Psoas muscle (tissue), 8 donors: ENCODE data around the gene UBL7. TPM values are rescaled to one million over a fixed set of nuclear protein-coding genes. Genes with fewer than 3 reads are reported as not detected.

Source experiments
- ATAC-seq, 4 donors: fragments of 200-7000 bp; cut with Tn5 transposase; one replicate each; pipeline ENCODE4 v1.9.1; 2020; ENCODE audit warnings: moderate library complexity in 3 of 4, mild to moderate bottlenecking in 2 of 4
- DNase-seq, 2 donors: peaks; one replicate each; pipeline ENCODE4 v3.0.0-alpha.2; 2020
- H3K27ac ChIP-seq: fragments of 200-600 bp; one replicate; pipeline ENCODE4 v1.8.0; 2022
- H3K27me3 ChIP-seq, 3 donors: fragments of 200-600 bp in 1 of 3; one replicate each; pipeline versions ENCODE4 v1.6.1 to v1.8.0; 2013 to 2022; ENCODE audit warnings: low read length in 2 of 3, mild to moderate bottlenecking in 2 of 3, moderate library complexity in 1 of 3; ENCODE audit not compliant: insufficient read depth in 3 of 3
- H3K36me3 ChIP-seq, 2 donors: fragments of 200-600 bp in 1 of 2; one replicate each; pipeline versions ENCODE4 v1.6.1 to v1.8.0; 2013 to 2022; ENCODE audit warnings: low read depth in 1 of 2, mild to moderate bottlenecking in 1 of 2, moderate library complexity in 1 of 2; ENCODE audit not compliant: insufficient read depth in 1 of 2
- H3K4me1 ChIP-seq: fragments of 200-600 bp; one replicate; pipeline ENCODE4 v1.8.0; 2022
- H3K4me3 ChIP-seq: fragments of 200-600 bp; one replicate; pipeline ENCODE4 v1.8.0; 2022; ENCODE audit warnings: mild to moderate bottlenecking
- H3K9me3 ChIP-seq: fragments of 200-600 bp; one replicate; pipeline ENCODE4 v1.8.0; 2022
- WGBS, 3 donors: extraction: QIAGEN DNeasy Blood & Tissue Kit; methylation state at CpG; one replicate each; pipeline versions ENCODE4 v1.1.6 to v1.1.7; 2013; 5-methylcytosine and 5-hydroxymethylcytosine counted together
- intact Hi-C, 2 donors: fragments of 100-400 bp; cut with DNase I; formaldehyde crosslinking; loops; one replicate each; pipeline versions ENCODE4 v1.11.0 to v1.14.2; 2022
- polyA plus RNA-seq, 3 donors: library from polyadenylated mRNA; stranded (reverse); fragments of 200-250 nt; gene quantifications; one replicate each; pipeline ENCODE4 v1.2.3, GENCODE V29; 2013
- total RNA-seq, 4 donors: library from RNA; stranded (reverse); fragmentation: NEBNext Ultra II Directional in 2 of 4; extraction: Animal tissue kit (Norgen Biotek cat#: 25700) in 2 of 4; gene quantifications; one replicate each; pipeline versions ENCODE4 v1.2.1 to v1.2.4, GENCODE V29; 2021 to 2023
- TF ChIP-seq, protein P1 (sequence below): fragments of 200-600 bp; IDR thresholded peaks from one replicate; pipeline ENCODE4 v1.8.0; 2022; ENCODE audit warnings: antibody characterized with exemption
- donor health status: healthy with polysubstance abuse.
- donor health status: DM: no; HTN: no; CAD: no; lungs with moderate emphysema.
- donor health status: Bipolar disorder and iron deficiency.
- donor health status: healthy.
- donor health status: DM: yes; HTN: yes; CAD: no.
- donor health status: DM: no; HTN: no; CAD: no.
- donor health status: DM: no; HTN: no; CAD: no.
- donor health status: DM: yes; HTN: yes; CAD: no.

The UBL7 gene
- total and polyA plus RNA-seq, 7 donors, result 45.5 to 91.7 (median 61.3) TPM

DNA sequence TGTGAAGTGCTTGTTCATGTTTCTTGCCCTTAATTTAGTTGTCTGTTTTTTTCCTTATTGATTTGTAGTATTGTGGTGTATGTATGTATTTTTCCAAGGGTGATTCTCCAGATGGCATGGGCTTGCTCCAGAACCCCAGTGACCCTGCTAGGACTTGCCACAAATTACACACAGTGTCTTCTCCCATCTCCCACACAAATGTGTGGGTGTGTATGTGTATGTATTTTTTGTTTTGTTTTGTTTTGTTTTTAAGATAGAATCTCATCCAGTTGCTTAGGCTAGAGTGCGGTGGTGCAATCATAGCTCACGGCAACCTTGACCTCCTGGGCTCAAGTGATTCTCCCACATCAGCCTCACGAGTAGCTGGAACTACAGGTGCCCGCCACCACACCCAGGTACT lies 43.9 kb upstream of the UBL7 start:
- TF ChIP-seq, protein P1, sequence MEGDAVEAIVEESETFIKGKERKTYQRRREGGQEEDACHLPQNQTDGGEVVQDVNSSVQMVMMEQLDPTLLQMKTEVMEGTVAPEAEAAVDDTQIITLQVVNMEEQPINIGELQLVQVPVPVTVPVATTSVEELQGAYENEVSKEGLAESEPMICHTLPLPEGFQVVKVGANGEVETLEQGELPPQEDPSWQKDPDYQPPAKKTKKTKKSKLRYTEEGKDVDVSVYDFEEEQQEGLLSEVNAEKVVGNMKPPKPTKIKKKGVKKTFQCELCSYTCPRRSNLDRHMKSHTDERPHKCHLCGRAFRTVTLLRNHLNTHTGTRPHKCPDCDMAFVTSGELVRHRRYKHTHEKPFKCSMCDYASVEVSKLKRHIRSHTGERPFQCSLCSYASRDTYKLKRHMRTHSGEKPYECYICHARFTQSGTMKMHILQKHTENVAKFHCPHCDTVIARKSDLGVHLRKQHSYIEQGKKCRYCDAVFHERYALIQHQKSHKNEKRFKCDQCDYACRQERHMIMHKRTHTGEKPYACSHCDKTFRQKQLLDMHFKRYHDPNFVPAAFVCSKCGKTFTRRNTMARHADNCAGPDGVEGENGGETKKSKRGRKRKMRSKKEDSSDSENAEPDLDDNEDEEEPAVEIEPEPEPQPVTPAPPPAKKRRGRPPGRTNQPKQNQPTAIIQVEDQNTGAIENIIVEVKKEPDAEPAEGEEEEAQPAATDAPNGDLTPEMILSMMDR, result no peak
- no peaks in the 10 kb centered on the region for H3K27me3 ChIP-seq
- H3K9me3 ChIP-seq, result no peaks in the 10 kb centered on the region
- no peak overlapping the region for H3K27ac ChIP-seq
- ATAC-seq, result no peak
- H3K4me1 ChIP-seq, result no peaks in the 10 kb centered on the region
- H3K36me3 ChIP-seq, result no peaks in the 10 kb centered on the region
- intact Hi-C loops, result no loop called here
- DNase-seq, result no peak
- no peak overlapping the region for H3K4me3 ChIP-seq
- 94 to 97% (median 96%) methylated on average over 4 of the region's 4 CpGs for WGBS, 3 donors

DNA sequence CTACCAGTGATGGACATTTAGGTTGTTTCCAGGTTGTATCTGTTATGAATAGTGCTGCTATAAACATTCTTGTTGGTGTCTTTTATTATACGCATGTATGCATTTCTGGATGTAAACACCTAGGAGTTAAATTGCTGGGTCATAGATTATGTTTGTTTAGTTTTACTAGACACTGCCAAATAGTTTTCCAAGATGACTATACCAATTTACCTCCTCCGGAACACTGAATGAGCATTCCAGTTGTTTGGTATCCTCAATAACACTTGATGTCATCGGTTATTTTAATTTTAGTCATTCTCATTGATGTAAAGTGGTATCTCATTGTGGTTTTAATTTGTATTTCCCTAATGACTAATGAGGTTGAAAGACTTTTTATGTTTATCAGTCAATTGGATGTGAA lies 43.5 kb upstream of the UBL7 start:
- Histone ChIP-seq H3K4me3 (no peak overlapping the region), H3K27ac (no peak overlapping the region), H3K9me3 (no peaks in the 10 kb centered on the region), H3K36me3 (no peaks in the 10 kb centered on the region), H3K4me1 (no peaks in the 10 kb centered on the region), H3K27me3 (no peaks in the 10 kb centered on the region)
- DNase-seq, result no peak
- WGBS, 3 donors, result 86 to 96% (median 92%) methylated on average over 3 of the region's 3 CpGs
- intact Hi-C loops, result no loop called here
- ATAC-seq, result no peak
- TF ChIP-seq, protein P1, result no peak

DNA sequence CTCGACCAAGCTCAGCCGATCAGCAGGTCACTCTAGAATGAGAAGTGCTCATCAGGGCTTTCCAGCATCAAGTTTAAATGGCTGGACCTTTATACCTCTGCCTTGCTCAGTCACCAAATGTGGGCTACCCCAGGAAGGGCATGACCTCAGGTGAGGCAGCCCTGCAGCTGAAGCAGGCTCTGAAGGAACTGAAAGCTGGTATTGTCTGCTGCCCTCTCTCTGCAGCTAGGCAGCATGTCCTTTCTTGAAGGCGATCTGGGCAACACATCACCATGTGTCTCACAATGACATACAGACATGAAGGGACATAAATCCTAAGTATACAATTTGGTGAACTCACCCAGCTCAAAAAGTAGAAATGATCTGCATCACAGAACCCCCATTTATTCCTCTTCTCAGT lies 41.3 kb upstream of the UBL7 start:
- Histone ChIP-seq H3K4me3 (no peak overlapping the region), H3K27ac (no peak overlapping the region), H3K9me3 (no peaks in the 10 kb centered on the region), H3K36me3 (no peaks in the 10 kb centered on the region), H3K4me1 (no peaks in the 10 kb centered on the region), H3K27me3 (no peaks in the 10 kb centered on the region)
- DNase-seq, result no peak
- 73 to 84% (median 77%) methylated on average over 3 of the region's 3 CpGs for whole genome bisulfite sequencing, 3 donors
- TF ChIP-seq, protein P1, result no peak
- intact Hi-C loops, result no loop called here
- ATAC-seq, result no peak

DNA sequence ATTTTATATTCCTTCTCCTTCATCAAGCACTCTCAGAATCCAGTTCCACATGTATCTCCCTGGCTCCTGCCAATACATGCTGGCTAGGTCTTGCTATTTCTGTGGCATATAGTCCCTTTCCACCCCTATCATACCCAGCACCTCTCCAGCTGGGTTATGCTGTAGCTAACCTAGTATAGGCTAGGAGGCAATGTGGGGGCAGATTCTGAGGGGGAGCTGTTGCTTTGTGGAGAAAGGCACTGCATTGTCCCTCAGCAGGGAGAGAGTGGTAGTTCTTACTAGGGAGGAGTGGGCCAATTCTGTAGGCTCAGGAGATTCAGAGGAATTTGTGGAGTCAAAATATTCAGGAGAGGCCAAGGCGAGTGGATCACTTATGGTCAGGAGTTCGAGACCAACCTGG lies 39.4 kb upstream of the UBL7 start:
- Histone ChIP-seq H3K9me3 (no peaks in the 10 kb centered on the region), H3K4me1 (no peaks in the 10 kb centered on the region), H3K4me3 (no peak overlapping the region), H3K36me3 (no peaks in the 10 kb centered on the region), H3K27me3 (no peaks in the 10 kb centered on the region), H3K27ac (no peak overlapping the region)
- intact Hi-C loops, result no loop called here
- 92 to 98% (median 95%) methylated on average over 2 of the region's 2 CpGs for WGBS, 3 donors
- ATAC-seq, result no peak
- DNase-seq, result no peak
- TF ChIP-seq, protein P1, result no peak

DNA sequence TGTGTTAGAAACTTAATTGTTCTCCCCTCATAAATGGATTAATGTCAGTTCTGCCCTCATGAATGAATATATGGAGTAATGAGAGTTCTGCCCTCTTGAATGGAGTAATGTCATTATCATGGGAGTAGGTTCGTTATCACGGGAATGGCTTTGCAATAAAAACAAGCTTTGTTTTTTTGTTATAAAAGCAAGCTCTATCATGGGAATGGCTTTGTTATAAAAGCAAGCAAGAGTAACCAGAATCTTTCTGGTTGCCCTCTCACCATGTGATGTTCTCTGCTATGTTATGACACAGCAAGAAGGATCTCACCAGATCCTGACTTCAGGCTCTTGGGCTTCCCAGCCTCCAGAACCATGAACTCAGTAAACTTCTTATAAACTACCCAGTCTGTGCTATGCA lies 38.4 kb upstream of the UBL7 start:
- Histone ChIP-seq H3K4me1 (no peaks in the 10 kb centered on the region), H3K9me3 (no peaks in the 10 kb centered on the region), H3K36me3 (no peaks in the 10 kb centered on the region), H3K4me3 (no peak overlapping the region), H3K27ac (no peak overlapping the region), H3K27me3 (no peaks in the 10 kb centered on the region)
- DNase-seq (no peak), ATAC-seq (no peak)
- intact Hi-C loops, result no loop called here
- 96 to 99% (median 97%) methylated on average over 2 of the region's 2 CpGs for WGBS, 3 donors
- TF ChIP-seq, protein P1, result no peak
